ENCODE results near the gene DHDH.

- TF ChIP-seq CTCF (conservative IDR thresholded peaks at IDR 0.05 in 1 of 2, IDR thresholded peaks at IDR 0.05 in 1 of 2; ENCODE audit: extremely low read depth in 1 of 2, insufficient read depth in 1 of 2, low read depth in 1 of 2, low read length in 2 of 2) (no peak), EZH2 (IDR thresholded peaks at IDR 0.05; ENCODE audit: borderline replicate concordance, low read length) (no peak)
Observed at GRCh38 chr19:48994035-48994386, 60.5 kb downstream of the DHDH start.

Data from mammary epithelial cell (primary cell).